ENCODE measurements around the gene FAM81B. TPM values are rescaled to one million over a fixed set of nuclear protein-coding genes. Genes with fewer than 3 reads are reported as not detected.

FAM81B gene
- total and polyA plus RNA-seq, 4 donors = not detected

DNA sequence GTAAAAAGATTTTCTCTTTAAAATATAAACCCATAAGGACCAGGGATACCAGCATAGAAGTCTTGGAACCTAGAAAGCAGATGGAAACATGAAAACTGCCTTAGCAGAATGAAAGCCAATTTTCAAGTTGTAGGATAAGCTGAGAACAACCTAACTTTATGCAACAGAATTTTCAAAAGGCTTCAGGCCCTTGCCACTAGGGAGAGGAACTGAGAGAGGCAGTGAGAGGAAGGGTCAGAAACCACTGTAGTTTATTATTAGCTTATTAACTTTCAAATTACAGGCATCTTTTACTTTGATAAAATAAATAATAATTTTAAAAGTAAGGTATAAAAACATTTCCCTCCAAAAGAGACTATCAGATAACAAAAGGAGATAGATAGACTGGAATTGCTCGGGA lies 33.4 kb downstream of the FAM81B start:
- H3K27me3 ChIP-seq (ENCODE audit: control insufficient read depth in 4 of 4, insufficient read depth in 4 of 4, low read length in 3 of 4) = no peaks in the 10 kb centered on the region
- WGBS = 92% methylated on average over 1 of the region's 1 CpG
- H3K4me1 ChIP-seq (ENCODE audit: control insufficient read depth in 4 of 4, insufficient read depth in 4 of 4, low read length in 3 of 4) = no peaks in the 10 kb centered on the region
- H3K9ac ChIP-seq (ENCODE audit: low read depth in 1 of 2, low read length in 2 of 2) = no peak overlapping the region
- DNase-seq (ENCODE audit: low spot score) = no peak
- no peak overlapping the region for H3K27ac ChIP-seq (ENCODE audit: low read depth in 1 of 2, low read length in 2 of 2)
- H3K36me3 ChIP-seq (ENCODE audit: control insufficient read depth in 4 of 4, insufficient read depth in 3 of 4, low read depth in 1 of 4, low read length in 3 of 4) = no peaks in the 10 kb centered on the region
- no peak overlapping the region for H3K4me3 ChIP-seq (ENCODE audit: low read depth in 1 of 3, low read length in 3 of 3)
- no peaks in the 10 kb centered on the region for H3K9me3 ChIP-seq (ENCODE audit: control insufficient read depth in 4 of 4, low read length in 3 of 4)
- TF ChIP-seq YY1 (IDR thresholded peaks at IDR 0.05) = no peak

DNA sequence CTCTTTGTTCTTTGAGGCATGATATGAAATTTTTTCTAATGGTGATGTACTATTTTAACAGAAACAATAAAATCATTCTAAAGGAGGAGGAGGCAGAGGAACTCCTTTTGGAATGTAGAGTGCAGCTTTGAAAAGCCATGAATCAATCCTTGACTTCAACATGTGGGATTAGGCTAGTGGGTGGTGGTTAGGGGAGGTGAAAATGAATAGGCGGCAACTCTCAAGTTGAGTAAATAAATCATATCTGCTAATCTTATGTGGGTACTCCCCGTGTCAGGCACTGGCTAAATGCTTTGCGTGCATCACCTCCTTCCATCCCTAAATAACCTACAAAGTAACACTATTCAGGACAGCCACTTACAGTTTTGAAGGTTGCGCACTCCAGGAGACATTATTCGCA lies 35.1 kb downstream of the FAM81B start:
- TF ChIP-seq, protein P1, sequence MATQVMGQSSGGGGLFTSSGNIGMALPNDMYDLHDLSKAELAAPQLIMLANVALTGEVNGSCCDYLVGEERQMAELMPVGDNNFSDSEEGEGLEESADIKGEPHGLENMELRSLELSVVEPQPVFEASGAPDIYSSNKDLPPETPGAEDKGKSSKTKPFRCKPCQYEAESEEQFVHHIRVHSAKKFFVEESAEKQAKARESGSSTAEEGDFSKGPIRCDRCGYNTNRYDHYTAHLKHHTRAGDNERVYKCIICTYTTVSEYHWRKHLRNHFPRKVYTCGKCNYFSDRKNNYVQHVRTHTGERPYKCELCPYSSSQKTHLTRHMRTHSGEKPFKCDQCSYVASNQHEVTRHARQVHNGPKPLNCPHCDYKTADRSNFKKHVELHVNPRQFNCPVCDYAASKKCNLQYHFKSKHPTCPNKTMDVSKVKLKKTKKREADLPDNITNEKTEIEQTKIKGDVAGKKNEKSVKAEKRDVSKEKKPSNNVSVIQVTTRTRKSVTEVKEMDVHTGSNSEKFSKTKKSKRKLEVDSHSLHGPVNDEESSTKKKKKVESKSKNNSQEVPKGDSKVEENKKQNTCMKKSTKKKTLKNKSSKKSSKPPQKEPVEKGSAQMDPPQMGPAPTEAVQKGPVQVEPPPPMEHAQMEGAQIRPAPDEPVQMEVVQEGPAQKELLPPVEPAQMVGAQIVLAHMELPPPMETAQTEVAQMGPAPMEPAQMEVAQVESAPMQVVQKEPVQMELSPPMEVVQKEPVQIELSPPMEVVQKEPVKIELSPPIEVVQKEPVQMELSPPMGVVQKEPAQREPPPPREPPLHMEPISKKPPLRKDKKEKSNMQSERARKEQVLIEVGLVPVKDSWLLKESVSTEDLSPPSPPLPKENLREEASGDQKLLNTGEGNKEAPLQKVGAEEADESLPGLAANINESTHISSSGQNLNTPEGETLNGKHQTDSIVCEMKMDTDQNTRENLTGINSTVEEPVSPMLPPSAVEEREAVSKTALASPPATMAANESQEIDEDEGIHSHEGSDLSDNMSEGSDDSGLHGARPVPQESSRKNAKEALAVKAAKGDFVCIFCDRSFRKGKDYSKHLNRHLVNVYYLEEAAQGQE (IDR thresholded peaks at IDR 0.05) = no peak
- no peak for TF ChIP-seq HNF4A (conservative IDR thresholded peaks at IDR 0.05)
- TF ChIP-seq, protein P2, sequence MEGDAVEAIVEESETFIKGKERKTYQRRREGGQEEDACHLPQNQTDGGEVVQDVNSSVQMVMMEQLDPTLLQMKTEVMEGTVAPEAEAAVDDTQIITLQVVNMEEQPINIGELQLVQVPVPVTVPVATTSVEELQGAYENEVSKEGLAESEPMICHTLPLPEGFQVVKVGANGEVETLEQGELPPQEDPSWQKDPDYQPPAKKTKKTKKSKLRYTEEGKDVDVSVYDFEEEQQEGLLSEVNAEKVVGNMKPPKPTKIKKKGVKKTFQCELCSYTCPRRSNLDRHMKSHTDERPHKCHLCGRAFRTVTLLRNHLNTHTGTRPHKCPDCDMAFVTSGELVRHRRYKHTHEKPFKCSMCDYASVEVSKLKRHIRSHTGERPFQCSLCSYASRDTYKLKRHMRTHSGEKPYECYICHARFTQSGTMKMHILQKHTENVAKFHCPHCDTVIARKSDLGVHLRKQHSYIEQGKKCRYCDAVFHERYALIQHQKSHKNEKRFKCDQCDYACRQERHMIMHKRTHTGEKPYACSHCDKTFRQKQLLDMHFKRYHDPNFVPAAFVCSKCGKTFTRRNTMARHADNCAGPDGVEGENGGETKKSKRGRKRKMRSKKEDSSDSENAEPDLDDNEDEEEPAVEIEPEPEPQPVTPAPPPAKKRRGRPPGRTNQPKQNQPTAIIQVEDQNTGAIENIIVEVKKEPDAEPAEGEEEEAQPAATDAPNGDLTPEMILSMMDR (IDR thresholded peaks at IDR 0.05; ENCODE audit: low read depth, low read length, missing input control) = no peak
- TF ChIP-seq JUND (IDR thresholded peaks at IDR 0.05) = no peak
- TF ChIP-seq GABPA (IDR thresholded peaks at IDR 0.05 in 1 of 2, conservative IDR thresholded peaks at IDR 0.05 in 1 of 2) = no peak
- no peak for TF ChIP-seq TAF1 (conservative IDR thresholded peaks at IDR 0.05)
- TF ChIP-seq FOXA1 (IDR thresholded peaks at IDR 0.05) = no peak
- TF ChIP-seq, protein P3, sequence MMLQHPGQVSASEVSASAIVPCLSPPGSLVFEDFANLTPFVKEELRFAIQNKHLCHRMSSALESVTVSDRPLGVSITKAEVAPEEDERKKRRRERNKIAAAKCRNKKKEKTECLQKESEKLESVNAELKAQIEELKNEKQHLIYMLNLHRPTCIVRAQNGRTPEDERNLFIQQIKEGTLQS (IDR thresholded peaks at IDR 0.05) = no peak
- no peak for TF ChIP-seq YY1 (IDR thresholded peaks at IDR 0.05)
- TF ChIP-seq, protein P4, sequence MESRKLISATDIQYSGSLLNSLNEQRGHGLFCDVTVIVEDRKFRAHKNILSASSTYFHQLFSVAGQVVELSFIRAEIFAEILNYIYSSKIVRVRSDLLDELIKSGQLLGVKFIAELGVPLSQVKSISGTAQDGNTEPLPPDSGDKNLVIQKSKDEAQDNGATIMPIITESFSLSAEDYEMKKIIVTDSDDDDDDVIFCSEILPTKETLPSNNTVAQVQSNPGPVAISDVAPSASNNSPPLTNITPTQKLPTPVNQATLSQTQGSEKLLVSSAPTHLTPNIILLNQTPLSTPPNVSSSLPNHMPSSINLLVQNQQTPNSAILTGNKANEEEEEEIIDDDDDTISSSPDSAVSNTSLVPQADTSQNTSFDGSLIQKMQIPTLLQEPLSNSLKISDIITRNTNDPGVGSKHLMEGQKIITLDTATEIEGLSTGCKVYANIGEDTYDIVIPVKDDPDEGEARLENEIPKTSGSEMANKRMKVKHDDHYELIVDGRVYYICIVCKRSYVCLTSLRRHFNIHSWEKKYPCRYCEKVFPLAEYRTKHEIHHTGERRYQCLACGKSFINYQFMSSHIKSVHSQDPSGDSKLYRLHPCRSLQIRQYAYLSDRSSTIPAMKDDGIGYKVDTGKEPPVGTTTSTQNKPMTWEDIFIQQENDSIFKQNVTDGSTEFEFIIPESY (IDR thresholded peaks at IDR 0.05) = no peak
- no peak for TF ChIP-seq RAD21 (IDR thresholded peaks at IDR 0.05)
- TF ChIP-seq, protein P5, sequence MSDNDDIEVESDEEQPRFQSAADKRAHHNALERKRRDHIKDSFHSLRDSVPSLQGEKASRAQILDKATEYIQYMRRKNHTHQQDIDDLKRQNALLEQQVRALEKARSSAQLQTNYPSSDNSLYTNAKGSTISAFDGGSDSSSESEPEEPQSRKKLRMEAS (IDR thresholded peaks at IDR 0.05) = no peak
- no peak for TF ChIP-seq SP1 (IDR thresholded peaks at IDR 0.05)
- no peak for TF ChIP-seq RXRA (IDR thresholded peaks at IDR 0.05)
- TF ChIP-seq EGR1 (IDR thresholded peaks at IDR 0.05; ENCODE audit: low read depth in 2 of 2) = no peak
- no peak for TF ChIP-seq HNF4G (IDR thresholded peaks at IDR 0.05)
- TF ChIP-seq FOXA2 (IDR thresholded peaks at IDR 0.05) = no peak
- no peak for TF ChIP-seq NR2F2 (IDR thresholded peaks at IDR 0.05)
- H3K27me3 ChIP-seq (ENCODE audit: control insufficient read depth in 4 of 4, insufficient read depth in 4 of 4, low read length in 3 of 4) = no peaks in the 10 kb centered on the region
- no peak for DNase-seq (ENCODE audit: low spot score)
- H3K4me1 ChIP-seq (ENCODE audit: control insufficient read depth in 4 of 4, insufficient read depth in 4 of 4, low read length in 3 of 4) = no peaks in the 10 kb centered on the region
- no peak overlapping the region for H3K4me3 ChIP-seq (ENCODE audit: low read depth in 1 of 3, low read length in 3 of 3)
- H3K9me3 ChIP-seq (ENCODE audit: control insufficient read depth in 4 of 4, low read length in 3 of 4) = no peaks in the 10 kb centered on the region
- H3K27ac ChIP-seq (ENCODE audit: low read depth in 1 of 2, low read length in 2 of 2) = no peak overlapping the region
- WGBS = 73% methylated on average over 5 of the region's 5 CpGs
- no peaks in the 10 kb centered on the region for H3K36me3 ChIP-seq (ENCODE audit: control insufficient read depth in 4 of 4, insufficient read depth in 3 of 4, low read depth in 1 of 4, low read length in 3 of 4)
- no peak overlapping the region for H3K9ac ChIP-seq (ENCODE audit: low read depth in 1 of 2, low read length in 2 of 2)
